Measurements from ENCODE around the gene RHOC.
A peak's percentile ranks its signal among the peaks of the same experiment; 100 is the strongest.

The RHOC gene

DNA sequence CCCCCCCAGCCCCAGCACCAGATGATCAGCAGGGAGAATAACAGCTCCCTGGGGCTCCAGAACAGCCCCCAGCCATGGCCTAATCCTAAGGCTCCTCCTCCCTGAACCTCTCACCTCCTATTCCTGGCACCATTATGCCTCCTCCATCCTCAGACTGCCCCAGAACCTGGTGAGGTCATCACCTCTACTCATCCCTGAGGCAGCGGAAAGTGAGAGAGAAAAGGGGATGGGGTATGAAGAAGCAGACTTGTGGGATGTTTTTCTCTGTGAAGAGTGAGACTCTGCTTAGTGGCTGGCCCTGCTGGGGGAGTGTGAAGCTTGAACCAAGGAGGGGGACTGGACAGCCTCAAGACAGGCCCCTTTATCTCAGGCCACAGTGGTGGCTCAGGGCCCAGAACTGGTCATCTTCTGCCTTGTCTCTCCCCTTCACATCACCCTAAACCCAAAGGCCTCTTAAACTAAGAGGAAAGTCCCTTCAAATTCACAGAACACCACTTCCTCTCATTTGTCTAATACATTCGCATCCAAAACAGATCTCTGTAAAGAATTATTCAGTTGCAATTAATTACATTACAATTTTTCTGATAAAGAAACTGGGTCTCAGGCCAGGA is 10.4 kb upstream of the RHOC start:
- peak; percentile 53 for DNase-seq (ENCODE audit: low read depth, low spot score)

DNA sequence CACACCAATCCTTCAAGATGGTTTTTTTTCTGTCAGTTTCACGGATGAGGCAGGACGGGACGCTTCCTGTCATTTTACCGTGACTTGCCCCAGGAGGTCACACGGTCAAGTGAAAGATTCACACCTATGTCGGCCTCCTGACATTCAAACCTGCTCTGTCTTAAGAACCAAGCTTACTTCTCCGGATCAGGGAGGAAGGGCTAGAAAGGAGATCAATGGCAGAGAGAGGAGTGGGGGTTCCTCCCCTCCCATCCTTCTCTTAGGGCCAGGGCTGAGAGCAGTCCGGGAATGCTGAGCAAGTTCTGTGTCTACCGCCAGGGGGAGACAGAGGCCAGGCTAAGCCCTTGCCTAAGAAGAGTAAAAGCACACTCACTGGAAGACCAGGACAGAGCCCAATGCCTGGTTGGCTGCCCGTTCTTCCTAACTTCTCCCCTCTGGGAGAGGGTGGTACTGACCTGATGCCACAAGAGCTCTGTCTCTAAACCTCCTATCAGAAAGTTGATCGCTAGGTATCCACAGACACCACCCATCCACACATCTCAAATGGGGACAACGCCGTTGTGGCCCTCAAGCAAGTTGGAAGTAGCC is 9.3 kb upstream of the RHOC start:
- DNase-seq (ENCODE audit: low read depth, low spot score) = peak; percentile 98

DNA sequence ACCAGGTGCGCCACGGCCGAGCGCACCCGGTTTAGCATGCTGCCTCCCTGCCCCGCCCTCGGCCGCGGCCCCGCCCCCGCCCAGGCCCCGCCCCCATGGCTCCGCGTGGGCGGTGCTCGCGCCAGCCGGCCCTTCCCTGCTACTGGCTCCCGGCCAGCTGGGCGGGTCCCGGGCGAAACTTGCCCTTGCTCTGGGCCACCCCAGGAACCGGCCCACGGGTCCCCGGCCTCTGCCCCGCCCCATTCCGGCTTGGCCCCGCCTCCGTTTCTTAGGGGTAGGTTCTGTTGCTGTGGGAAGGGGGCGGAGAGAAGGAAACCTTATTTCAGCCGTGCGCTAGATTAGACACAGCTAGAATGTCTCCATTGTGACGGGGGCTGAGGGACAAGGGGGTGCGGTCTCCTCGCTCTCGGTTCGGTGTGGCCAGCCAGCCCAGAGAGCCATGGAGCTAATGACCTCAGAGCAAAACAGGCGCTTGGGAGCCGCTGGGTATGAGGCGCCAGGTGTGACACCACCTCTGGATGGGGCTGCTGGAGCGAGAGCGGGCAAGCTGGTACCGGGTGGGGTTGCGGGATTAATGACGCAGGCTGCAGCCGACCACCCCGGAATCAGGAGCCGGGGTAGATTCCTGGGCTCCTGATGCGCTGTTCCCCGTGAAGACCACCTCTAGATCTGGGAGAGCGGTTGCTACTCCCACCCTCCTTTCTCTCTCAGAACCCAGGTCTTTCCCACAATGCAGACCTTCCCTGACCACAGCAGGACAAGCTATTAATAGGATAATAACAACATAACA is 8.5 kb upstream of the RHOC start, which contains the start of gene PPM1J:
Gene PPM1J (minus strand): TSS at position 69 of the 790 bp plus-strand sequence. CDS start 31 bp downstream, at position 38.
- DNase-seq (ENCODE audit: low read depth, low spot score) = peak; percentile 96

DNA sequence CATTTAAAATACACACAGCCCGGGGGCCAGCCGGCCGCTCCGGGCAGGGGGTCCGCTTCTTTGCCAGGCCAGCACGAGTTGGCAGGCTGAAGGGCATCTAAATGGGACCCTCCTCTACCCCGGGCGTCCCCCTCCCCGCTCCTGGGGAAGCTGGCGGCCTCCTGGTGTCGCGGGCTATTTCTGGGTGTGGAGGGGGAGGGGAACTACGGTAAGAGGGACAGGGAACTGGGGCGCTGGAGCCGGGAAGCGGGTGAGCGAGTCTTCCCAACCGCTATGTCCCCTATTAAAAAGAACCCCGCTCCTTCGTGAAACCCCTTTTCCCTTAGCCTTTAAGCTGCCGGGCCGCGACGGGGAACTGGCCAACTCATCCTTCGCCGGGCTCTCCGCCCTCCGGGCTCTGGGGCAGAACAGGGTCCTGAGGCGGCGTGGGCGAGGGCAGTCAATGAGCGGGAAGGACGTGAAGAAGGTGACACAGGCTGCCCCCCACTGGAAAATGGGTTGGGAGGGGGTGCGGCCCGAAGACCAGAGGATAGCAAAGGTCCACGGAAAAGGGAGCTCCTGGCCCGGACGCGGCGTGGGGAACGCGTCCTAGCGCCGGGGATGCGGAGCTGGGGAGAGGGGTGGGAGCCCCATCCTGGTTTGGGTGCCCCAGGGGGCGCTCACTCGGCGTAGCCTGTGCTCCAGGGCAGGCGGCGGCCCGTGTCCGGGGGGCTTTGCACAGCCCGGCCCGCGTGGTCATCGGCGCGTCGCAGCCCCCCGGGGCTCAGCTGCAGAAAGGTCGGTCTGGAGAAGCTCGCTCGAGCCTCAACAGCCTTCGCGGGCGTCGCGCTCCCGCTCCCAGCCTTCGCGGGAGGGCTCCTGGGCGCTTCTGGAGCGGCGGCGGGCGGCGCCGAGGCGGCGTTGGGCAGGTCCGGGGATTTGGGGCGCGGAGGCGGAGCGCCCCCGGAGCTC is 7.7 kb upstream of the RHOC start:
- peak; percentile 68 for DNase-seq (ENCODE audit: low read depth, low spot score)

DNA sequence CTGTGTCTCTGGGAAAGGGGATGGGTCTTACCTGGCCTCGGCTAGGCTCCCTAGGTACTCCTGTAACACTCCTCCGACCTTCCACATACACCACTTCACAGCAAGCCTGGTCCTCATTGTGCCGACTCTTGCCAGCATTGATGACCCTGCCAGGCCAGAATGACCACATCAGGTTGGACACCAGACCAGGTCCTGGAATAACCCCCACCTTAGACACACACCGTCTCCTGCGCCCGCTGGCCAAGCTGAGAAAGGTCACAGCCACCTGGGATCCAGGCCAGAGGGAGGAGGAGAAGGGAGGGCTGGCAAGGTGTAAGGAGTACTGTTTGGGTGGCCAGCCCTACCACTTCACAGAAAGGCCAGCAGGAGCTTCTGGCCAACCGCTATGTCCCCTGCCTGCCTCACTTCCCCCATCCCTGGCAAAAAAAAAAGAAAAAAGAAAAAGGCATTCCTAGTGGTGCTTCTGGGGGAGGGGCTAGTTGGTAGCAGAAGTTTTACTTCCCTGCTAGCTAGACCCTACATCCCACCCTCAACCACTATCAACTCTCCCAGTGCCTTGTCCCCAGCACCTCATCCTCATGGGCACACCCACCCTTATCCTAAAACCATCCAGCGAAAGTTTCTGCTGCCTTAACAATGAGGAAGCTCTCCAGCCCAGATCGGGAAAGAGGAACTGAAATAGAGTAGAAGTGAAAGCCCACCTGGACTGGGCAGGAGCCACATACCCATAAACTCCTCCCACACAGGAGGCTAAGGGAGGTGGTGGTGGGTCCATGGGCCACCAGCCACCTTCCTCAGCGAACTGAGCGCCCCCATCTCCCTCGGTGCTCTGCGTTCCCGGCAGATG is 6.8 kb upstream of the RHOC start:
- DNase-seq (ENCODE audit: low read depth, low spot score) = peak; percentile 66

DNA sequence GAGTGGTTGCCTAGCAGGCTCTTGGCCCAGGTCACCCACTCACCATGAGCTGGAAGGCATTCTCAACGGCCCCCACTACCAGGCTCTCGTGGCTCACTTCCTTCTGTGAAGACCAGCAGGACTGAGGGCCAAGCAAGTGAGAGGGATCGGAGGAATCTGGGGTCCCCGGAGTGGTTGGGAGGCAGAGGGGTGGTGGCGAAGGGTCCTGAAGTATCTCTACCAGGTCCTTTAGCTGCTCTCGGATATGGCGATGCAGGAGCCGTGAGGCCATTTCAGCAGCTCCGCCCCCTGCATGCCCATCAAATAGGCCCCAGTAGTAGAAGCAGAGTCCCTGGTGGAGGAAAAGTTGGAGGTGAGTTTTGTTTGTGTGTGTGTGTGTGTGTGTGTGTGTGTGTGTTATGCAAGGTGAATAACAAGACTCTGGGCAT is 5.8 kb upstream of the RHOC start:
- DNase-seq (ENCODE audit: low read depth, low spot score) = no peak

DNA sequence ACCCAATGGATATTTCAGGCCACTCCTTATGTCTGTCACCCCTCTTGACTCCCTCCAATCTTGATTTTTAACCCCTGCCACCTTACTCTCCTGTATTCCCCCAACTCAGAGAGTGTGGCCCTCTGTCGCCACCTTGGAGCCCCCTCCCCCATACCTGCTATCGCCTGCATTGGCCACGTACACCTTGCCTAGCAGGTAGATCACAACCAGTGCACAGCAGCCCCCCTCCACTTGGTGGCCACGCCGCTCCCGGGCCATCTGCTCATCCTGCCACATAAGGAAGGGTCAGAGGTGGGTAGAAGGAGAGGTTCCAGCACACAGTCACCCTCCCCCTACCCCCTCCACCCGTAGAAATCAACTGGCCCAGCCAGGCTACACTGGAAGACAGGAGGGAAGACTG is 5.3 kb upstream of the RHOC start:
- no peak for DNase-seq (ENCODE audit: low read depth, low spot score)

DNA sequence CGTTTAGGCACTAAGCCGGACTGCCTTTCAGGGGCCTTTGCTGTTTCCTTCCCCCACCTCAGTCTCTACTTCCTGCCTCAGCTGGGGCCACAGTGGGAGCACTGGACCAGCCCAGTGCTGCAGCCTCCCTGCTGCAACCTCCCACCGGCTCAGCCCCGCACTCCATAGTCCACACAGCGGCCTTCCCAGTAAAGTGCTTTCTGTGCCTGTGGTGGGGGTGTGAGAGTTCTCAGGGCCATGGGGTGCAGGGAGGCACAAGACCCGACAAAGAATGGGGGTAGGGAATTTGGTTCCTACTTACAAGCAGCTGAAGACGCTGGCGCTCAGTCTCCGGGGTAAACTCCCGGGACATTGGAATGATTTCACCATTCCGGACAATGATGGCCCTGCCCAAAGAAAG is 4.7 kb upstream of the RHOC start:
- DNase-seq (ENCODE audit: low read depth, low spot score) = no peak

DNA sequence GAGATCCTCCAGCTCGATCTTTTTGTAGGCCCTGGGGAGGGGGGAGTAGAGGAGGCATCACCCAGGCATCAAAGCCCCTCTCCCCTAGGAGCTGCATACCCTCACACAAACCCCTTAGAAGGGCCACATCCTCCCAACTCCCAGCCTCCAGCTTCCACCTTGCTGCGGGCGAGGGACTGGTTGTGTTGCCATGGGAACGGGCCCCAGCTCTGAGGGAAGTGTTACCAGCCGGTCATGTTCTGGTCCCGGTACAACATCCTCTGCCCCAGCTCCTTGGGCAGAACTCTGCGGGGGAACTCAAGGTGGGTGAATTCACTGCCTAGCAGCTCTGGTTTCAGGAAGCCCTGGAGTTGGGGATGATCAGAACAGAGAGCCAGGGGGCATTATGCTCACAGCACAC is 4.1 kb upstream of the RHOC start:
- no peak for DNase-seq (ENCODE audit: low read depth, low spot score)

DNA sequence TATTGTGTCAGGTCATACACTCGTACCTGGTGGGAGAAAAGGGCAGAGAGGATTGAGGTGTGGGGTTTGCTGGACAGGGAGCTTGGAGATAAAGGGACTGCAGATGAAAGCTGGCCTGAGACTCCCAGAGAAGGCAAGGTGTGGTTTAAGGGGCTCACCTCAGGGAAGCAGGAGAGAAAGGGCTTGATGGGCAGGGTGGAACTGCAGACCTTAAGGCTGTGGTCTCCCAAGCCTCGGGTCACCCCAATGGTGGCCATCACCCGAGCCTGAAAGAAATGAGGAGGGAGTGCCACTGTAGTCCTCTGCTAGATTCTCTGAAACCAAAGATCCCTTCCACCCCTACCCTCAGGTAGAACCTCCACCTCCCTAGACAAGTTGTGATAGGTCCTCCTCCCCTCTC is 3.7 kb upstream of the RHOC start:
- DNase-seq (ENCODE audit: low read depth, low spot score) = no peak

DNA sequence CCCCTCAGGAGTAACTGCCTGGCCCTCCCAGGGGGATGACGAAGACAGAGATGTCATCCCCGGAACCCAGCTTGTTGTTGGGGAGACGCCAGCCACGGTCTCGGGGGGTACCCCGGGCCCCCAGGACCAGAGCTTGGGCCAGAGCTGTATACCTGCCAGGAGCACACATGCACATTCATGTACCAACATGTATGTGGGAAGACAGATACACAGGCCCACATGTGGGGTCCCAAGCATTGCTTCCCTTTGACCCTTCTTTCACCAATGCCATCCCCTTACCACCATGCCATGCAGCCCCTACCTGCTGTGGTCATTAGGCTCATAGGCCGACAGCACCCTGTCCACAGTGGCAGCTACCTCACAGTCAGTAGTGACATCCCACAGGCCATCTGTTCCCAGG is 3.2 kb upstream of the RHOC start:
- DNase-seq (ENCODE audit: low read depth, low spot score) = no peak

DNA sequence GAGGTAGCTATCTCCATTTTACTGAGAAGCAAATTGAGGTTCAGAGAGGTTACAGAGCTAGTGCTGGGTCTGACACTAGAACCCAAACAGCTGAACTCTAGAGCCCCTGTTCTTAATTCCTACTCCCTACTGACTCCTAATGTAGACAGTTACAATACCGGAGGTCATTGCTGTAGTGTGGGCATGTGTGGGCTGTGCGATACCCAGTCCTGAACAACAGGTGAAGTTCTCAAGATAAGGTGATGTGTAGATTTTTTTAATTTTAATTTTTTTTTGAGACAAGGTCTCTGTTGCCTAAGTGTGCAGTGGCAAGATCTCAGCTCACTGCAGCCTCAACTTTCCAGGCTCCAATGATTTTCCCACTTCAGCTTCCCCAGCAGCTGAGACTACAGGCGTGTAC is 1.6 kb upstream of the RHOC start:
- DNase-seq (ENCODE audit: low read depth, low spot score) = no peak

DNA sequence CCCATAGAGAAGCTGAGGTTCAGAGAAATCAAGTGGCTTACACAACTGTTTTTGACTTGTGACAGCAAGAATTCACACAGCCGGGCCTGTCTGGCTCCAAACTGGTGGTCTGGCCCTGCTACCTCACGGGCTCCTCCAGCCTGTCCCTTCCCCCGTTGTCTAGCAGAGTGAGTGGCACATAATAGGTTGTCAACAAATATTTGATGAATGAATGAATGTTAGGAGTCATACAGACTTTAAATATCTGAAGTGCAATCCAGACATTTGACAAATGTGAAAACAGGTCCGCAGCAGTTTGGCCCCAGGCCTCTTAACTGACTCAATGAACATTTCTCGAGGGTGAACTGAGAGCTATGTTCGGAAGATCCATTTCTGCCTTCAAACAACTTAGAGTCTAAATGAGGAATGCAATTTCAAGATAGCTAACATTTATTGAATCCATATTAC is 1.1 kb upstream of the RHOC start:
- no peak for DNase-seq (ENCODE audit: low read depth, low spot score)

DNA sequence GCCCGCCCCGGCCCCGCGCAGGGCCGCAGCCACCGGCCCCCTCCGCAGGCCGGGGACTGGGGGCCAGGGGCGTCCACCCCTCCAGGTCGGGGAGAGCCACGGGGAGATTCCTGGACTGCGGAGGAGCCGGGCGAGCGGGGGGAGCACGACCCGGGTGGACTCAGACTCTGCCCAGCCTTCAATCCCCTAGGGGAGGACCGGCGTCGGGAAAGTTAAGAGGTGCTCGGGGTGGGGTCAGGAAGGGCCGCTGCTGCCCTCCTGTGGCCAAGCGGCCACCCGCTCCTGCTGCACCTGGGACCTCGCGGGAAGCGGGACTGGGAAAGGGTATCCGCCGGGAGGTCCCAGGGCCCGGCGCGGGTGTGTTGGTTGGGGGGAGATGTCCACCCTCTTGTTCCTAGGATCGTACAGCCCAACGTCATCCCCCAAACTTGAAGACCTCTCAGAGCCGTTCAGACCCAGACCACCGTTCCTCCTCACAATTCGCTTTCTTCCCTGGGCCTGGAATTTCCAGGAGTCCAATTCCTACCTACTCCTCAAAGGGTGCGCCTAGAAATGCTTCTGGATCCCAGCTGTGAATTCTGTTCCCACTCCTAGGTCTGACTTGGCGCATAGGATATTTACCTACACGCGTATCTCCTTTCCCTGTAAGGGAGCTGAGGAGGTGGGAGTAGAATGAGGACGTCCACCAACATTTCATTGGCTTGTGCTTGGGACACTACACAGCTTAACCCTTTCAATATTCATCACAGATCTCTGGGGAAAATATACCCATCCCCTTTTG is 484 bp upstream of the RHOC start:
- peak; percentile 97 for DNase-seq (ENCODE audit: low read depth, low spot score)

DNA sequence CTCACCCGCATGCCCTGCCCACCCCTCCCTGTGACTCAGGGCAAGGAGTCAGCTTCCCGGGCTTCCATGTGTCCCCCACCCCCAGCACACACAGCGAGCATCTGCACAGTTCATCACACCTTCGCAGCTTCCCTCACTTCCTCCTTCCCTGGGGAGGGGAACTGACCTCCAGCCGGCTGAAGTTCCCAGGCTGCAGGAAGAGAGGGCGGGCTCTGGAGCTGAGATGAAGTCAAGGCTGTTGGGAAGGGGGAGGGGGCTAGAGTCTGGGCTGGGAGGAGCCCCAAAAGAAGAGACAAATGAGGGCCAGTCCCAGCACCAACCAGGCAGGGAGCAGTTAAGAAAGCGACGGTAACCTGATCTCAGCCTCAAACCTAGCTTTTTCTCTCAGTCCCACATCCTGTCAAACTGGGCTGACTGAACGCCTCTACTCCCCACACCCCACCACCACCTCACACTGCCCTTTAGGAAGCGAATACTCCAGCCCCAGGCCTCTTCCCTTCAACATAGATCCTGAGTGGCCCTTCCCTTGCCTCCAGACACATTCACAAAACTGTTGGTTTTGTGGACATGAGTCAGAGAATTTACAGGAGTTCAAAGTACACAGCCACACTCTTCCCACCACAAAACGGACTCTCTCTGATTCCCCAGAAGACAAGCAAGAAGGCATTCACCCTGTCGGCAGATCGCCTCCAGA is 1.8 kb downstream of the RHOC start:
- DNase-seq (ENCODE audit: low read depth, low spot score) = peak; percentile 98

DNA sequence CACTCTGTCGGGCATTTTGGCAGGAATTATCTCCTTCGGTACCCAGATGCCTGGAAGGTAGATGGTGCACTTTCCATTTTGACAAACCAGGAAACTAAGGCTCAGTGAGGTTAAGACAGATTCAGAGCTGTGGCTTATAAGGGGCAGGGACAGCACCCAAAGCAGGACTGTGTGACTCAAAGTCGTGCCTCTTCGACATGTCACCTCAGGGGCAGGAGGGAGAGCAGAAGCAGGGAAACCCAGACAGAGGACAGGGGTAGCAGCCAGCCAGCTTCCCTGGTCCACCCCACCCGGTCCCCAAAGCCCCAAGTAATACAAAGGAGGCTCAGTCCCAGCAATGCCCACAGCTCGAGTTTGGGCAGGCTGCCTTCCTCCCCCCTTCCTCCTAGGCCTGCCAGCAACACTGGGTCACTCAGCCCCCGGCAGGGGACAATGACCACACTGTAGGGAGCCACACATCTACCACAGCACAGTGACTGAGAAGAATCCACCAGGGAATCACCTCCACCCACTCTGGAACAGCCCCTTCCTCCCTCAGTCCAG is 2.5 kb downstream of the RHOC start:
- no peak for DNase-seq (ENCODE audit: low read depth, low spot score)

DNA sequence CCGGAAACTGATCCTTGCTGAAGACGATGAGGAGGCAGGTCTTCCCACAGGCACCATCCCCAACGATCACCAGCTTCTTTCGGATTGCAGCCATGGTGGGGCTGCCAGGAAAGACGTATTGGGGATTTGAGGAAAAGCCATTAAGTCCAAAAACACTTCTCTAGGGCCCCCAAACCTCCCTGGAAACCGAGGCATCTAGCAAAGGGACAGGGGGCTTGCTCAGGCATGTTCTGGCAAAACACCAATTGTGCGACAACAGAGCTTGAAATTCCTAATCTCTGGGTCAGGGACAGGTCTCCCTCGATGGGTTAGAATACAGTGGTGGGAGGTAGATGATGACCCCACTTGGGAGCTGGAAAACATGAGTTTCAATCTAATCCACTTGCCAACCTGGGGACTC is 3.2 kb downstream of the RHOC start:
- no peak for DNase-seq (ENCODE audit: low read depth, low spot score)

DNA sequence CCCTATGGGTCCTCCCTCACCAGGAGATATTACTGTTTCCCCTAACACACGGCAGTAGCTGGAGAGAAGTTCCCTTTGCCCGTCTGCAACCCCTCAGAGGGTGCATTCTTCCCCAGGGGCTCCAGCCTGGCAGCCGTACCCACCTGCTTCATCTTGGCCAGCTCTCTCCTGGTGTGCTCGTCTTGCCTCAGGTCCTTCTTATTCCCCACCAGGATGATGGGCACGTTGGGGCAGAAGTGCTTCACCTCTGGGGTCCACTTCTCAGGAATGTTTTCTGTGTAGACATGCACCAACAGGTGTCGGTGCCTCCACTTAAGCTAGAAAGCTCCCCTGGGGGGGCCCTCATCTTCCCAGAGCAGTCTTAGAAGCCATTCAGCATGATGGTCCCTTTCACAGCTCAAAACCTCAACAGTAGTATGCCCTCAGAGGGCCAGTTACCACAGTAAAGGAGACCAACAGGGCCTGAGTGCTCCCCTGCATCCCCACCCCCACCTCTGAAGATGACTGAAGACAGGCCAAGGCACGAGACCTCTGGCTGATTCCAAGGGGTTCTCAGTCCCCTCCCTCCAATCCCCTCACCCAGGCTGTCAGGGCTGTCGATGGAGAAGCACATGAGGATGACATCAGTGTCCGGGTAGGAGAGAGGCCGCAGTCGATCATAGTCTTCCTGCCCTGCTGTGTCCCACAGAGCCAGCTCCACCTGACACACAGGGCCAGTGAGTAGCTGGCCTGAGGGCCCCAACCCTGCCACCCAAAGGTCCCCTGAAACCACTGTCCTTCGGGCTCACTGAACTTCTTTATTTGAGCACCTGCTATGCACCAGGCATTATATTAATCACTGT is 4.3 kb downstream of the RHOC start:
- no peak for DNase-seq (ENCODE audit: low read depth, low spot score)

All from ELF-1 (cell line).